Measurements from ENCODE around the gene TANGO6. TPM values are rescaled to one million over a fixed set of nuclear protein-coding genes. Genes with fewer than 3 reads are reported as not detected.
"Not testable (repeated sequence)": the region's sequence is repeated elsewhere in the genome, so short reads cannot be mapped to it uniquely, and the experiment has no call there.

TANGO6 gene
- total RNA-seq, 1 donor from 2014 or later = 37.8 TPM

DNA sequence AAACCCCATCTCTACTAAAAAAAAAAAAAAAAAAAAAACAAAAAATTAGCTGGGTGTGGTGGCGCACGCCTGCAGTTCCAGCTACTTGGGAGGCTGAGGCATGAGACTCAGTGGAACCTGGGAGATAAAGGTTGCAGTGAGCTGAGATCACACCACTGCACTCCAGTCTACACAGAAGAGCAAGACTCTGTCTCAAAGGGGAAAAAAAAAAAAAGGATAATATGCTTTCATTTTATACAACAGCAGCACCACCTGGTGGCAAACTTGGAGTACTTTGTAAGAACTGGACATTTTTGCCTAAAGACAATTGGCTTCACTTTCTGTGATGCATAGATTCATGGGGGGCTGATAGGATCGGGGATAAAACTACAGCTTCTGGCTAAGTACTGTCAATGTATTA, 280.6 kb downstream of the TANGO6 start:
- peak; percentile 83 for DNase-seq

DNA sequence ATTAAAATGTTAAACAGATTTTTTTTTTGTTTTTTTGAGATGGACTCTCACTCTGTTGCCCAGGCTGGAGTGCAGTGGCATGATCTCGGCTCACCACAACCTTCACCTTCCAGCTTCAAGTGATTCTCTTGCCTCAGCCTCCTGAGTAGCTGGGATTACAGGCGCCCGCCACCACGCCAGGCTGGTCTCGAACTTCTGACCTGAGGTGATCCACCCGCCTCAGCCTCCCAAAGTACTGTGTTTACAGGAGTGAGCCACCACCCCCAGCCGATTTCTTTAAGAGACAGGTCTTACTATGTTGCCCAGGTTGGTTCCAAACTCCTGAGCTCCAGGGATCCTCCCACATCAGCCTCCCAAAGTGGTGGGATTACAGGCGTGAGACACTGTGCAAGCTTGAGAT, 281.1 kb downstream of the TANGO6 start:
- not testable (repeated sequence) for DNase-seq

DNA sequence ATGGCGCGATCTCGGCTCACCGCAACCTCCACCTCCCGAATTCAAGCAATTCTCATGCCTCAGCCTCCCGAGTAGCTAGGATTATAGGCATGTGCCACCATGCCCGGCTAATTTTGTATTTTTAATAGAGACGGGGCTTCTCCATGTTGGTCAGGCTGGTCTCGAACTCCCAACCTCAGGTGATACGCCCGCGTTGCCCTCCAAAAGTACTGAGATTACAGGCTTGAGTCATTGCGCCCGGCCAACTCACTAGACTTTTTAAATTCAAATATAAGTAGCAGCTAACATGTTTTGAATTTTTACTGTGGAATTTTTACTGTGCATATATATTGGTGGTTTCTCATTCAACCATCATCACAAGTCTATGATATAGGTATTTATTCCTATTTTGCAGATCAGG, 281.6 kb downstream of the TANGO6 start:
- DNase-seq = not testable (repeated sequence)

DNA sequence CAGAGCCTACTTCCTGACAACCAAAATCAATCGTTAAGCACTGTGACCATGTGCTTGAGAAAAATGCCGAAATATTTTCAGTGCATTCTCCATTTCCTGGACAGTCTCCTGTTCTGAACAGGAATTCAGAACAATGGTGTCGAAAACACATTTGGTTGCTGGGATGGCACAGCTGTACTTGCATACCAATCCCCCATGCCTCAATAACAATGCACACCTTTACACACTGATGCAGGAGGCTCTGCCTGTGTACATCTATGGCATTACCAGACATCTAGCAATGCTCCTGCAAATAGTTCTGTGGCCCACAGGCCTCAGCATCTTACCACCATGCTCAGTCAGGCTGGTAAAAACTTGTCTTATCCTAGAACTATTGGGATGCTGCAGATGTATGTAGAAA, 282.9 kb downstream of the TANGO6 start:
- DNase-seq = peak; percentile 58

DNA sequence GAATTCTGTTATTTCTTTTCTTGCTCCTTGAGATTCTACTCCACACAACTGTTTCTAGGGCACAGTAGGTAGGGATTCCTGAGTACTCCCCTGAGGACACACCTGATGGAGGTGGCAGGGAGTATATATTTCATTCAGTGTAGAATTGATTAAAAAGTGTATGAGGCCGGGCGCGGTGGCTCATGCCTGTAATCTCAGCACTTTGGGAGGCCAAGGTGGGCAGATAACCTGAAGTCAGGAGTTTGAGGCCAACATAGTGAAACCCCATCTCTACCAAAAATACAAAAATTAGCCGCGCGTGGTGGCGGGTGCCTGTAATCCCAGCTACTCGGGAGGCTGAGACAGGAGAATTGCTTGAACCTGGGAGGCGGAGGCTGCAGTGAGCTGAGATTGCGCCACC, 283.5 kb downstream of the TANGO6 start:
- not testable (repeated sequence) for DNase-seq

DNA sequence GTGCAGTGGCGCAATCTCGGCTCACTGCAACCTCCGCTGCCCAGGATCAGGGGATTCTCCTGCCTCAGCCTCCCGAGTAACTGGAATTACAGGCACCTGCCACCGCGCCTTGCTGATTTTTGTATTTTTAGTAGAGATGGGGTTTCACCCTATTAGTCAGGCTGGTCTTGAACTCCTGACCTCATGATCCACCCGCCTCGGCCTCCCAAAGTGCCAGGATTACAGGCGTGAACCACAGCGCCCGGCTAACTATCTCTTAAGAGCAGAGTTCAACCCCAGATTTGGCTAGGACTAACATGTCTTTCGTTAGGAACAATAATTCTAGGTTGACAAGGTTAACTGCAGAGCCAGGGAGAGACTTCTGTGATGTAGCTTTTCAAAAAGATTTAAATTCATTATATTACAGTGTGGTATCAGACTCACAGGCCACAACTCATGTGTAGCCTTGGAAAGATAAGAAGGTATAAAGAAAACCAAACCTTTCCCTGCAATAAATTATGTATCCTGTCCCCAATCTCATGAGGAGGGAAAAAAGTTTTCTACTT, 284.7 kb downstream of the TANGO6 start:
- no peak for DNase-seq

DNA sequence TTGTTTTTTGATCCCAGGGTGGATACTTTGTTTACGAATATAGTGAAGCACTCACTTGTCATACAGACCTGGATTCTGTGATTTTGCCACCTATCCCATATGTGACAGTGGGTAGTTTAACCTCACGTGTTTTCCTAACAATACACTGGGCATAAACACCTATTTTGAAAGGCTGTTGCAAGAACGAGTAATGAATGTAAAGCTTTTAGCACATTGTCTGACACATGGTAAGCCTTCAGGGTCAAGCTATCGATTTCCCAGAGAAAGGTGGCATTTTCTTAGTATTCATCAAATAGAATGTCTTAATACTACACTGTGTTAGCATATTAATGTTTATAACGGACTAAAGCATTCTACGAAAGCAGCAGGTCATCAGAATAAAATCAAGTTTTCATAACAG, 287.1 kb downstream of the TANGO6 start:
- no peak for DNase-seq

DNA sequence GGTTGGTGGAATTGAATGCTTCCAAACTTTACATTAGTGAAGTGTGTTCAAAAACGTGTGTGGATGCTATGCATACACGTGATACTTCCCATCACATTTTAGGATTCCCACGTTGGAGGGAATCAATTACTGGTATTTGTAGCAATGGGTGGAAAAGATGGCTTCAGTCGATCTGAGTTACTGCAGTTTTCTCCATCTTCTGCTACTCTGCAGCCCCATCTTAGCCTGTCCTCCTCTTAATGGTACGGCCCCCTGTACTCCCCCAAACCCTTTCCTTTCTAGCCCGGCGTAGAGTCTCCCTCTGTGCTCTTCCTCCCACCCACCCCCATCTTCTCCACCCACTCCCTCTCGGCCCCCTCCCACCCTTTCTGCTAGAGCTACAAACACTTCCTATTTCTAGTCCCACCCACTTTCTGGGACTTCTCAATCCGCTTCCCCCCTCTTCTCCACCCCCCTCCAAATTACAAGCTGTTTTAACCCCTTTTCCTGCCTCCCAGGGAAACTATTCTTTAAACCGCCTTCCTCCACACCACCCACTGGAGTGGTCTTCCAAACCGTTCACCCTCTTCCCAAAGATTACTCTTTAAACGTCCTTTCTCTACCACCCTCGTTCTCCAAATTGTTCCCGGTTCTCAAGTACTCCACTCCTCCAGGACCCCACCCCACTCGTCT, 288.0 kb downstream of the TANGO6 start:
- DNase-seq = peak; percentile 60

DNA sequence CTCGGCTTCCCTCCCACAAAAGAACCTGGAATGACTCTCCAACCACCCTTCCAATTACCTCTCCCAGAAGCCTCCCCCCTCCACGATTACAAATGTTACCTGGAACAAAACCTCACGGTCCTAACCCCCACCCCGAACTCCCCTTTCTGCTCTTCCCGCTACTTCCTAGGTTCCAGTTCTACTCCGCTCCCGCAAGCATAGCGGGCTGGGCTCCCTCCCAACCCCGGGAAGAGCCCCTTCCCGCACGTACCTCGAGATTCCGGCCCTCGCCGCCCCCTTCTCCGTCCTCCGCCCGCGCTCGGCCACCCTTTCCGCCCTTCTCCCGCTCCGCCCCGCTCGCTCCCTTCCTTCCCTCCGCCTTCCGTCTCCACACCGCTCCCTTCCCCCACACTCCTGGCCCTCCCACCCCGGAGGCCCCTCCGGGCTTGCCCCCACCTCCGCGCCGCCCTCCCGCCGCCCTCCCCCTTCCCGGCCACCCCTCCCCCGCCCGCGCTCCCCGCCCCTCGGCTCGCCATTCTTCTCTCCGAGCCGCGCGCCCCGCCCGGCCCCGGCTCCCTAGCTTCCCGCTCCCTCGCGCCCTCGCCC, 288.6 kb downstream of the TANGO6 start:
- DNase-seq = peak; percentile 79

DNA sequence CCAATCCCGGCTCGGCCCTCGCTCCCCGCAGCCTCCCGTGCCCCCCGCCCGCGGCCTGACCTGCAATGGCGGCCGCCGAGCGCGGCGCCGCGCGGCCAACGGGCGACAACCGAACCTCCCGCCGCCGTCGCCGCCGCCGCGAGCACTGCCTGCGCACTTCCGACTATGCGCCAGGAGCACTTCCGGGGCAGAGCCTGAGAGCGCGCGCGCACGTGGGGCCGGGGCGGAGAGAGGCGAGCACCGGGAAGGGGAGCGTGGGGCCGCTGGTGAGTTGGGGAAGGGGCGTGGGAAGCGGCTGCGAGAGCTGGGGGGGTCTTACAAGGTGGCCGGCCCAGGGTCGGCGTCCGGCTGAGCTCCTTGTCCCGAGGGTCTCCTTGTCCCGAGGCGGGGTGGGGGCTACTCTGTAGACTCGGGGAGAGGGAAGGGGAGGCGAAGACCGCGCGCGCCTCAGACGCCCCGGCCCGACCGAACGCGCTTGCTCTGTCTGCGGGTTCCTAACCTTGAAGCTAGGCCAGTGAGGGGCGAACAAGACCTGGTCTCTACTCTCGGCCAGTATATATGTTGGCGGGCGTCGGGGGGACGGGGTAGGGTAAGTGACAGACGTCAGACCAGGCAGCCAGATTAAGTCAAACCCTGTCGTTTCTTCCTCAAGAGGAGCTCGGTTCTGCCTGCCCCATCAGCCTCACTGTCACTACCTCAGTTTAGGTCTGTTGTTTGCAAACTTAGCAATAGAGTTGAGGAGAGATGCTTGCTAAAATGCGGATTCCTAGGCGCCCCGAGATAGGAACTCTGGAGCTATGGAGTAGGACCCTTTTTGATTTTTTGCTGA, 289.3 kb downstream of the TANGO6 start, which contains the start of the genes CHTF8 and UTP4:
Gene CHTF8, minus strand, starts transcription at position 165 of the 829 bp plus-strand sequence. CDS start 11,130 bp downstream, outside the sequence.
Gene UTP4, plus strand, starts transcription at position 226 of the 829 bp plus-strand sequence. CDS start 811 bp downstream, outside the sequence.
- peak; percentile 90 for DNase-seq

DNA sequence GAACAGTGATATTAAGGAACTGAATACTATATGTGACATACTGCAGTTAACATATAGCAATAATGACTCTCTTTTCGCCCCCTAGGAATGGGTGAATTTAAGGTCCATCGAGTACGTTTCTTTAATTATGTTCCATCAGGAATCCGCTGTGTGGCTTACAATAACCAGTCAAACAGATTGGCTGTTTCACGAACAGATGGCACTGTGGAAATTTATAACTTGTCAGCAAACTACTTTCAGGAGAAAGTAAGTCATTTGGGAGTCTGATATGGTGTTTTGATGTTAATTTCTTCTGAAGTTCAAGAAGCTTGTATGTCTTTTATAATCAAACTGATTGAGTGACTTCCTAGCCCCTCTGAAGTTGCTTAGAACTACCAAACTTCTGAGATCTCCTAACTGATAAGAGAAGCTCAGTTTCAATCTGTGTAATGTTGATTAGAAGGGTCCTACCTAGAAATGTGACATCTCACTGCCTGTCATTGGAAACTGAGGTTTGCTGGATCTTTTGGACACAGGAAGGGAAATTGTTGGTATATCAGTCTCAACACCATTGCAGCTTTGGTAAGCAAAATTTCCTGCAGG, 290.1 kb downstream of the TANGO6 start:
- no peak for DNase-seq

Other genes starting within 250 kb of the TANGO6 start
- 0.19 and 0.85 TPM in 2 replicates for gene CDH3, start 198.2 kb upstream of the TANGO6 start, total RNA-seq
- under 0.01 and 0.17 TPM in 2 replicates for gene CDH1, start 106.2 kb upstream of the TANGO6 start, total RNA-seq